GM18907 (cell line): ENCODE results near the gene HSPA4L.

Experiments
- ATAC-seq: cut with Tn5 transposase; IDR thresholded peaks from one replicate; pipeline ENCODE4 v1.9.1; 2021; ENCODE audit warnings: mild to moderate bottlenecking, moderate library complexity; ENCODE audit not compliant: unreplicated experiment

HSPA4L gene

GRCh38 chr4:127782275-127783025 lies at the start of gene HSPA4L:
HSPA4L (plus strand) TSS chr4:127782322; CDS start chr4:127782551, 229 bp downstream.
- ATAC-seq: peak; percentile 51

- peak; percentile 79 for ATAC-seq
These were observed 49.3 kb upstream of the HSPA4L start for GRCh38 chr4:127732623-127733328.

- ATAC-seq: no peak
These were observed 47.1 kb upstream of the HSPA4L start for GRCh38 chr4:127734976-127735375.

GRCh38 chr4:127737295-127737694 lies 44.8 kb upstream of the HSPA4L start:
- ATAC-seq: no peak

- ATAC-seq: no peak
These were observed 40.9 kb upstream of the HSPA4L start for GRCh38 chr4:127741247-127741646.

- no peak for ATAC-seq
These were observed 34.2 kb upstream of the HSPA4L start for GRCh38 chr4:127747883-127748282.

- no peak for ATAC-seq
These were observed 33.2 kb upstream of the HSPA4L start for GRCh38 chr4:127748957-127749356.

- ATAC-seq: no peak
These were observed 25.2 kb upstream of the HSPA4L start for GRCh38 chr4:127756906-127757305.

GRCh38 chr4:127759228-127759820 lies 22.8 kb upstream of the HSPA4L start:
- ATAC-seq: peak; percentile 93

GRCh38 chr4:127759893-127760292 lies 22.2 kb upstream of the HSPA4L start:
- peak; percentile 5 for ATAC-seq

- no peak for ATAC-seq
These were observed 10.4 kb upstream of the HSPA4L start for GRCh38 chr4:127771535-127772275.

- no peak for ATAC-seq
These were observed 9.1 kb upstream of the HSPA4L start for GRCh38 chr4:127772769-127773671.

GRCh38 chr4:127775843-127776242 lies 6.3 kb upstream of the HSPA4L start:
- no peak for ATAC-seq

GRCh38 chr4:127776620-127777019 lies 5.5 kb upstream of the HSPA4L start:
- no peak for ATAC-seq

- ATAC-seq: no peak
These were observed 4.6 kb upstream of the HSPA4L start for GRCh38 chr4:127777487-127777886.

- no peak for ATAC-seq
These were observed 4.0 kb upstream of the HSPA4L start for GRCh38 chr4:127778102-127778501.

GRCh38 chr4:127780598-127780997 lies 1.5 kb upstream of the HSPA4L start:
- ATAC-seq: no peak

- ATAC-seq: peak; percentile 42
These were observed 660 bp upstream of the HSPA4L start for GRCh38 chr4:127781300-127782024.

- ATAC-seq: peak; percentile 80
These were observed 172 bp upstream of the HSPA4L start for GRCh38 chr4:127782025-127782274.
